ENCODE measurements around the gene SNAPC3.
"Not testable (repeated sequence)": the region's sequence is repeated elsewhere in the genome, so short reads cannot be mapped to it uniquely, and the experiment has no call there.

SNAPC3 gene

DNA sequence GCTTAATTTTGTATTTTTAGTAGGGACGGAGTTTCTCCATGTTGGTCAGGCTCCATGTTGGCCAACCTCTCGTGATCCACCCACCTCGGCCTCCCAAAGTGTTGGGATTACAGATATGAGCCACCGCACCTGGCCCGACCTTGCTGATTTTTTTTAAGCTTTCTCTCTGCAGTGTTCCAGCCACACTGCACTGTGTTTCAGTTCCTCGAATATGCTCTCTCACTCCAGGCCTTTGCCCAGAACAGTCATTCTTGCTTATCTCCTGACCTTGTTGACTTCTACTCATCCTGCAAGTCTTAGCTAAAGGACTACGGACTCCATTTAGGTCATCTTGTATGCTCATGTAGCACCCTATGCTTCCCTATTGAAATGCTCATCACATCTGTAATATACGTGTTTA is 3.3 kb downstream of the SNAPC3 start:
- DNase-seq, result no peak

DNA sequence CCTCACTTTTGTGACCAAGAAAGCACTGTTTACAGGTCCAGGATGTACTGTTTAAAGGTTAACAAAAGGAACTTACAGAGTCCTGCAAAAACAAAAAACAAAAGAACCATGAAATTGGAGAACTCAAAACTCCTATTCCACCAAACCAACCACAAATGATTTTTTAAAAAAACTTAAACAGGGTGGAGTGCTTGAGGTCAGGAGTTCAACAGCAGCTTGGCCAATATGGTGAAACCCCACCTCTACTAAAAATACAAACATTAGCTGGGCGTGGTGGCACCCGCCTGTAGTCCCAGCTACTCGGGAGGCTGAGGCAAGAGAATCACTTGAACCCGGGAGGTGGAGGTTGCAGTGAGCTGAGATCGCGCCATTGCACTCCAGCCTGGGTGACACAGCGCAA is 5.0 kb downstream of the SNAPC3 start:
- not testable (repeated sequence) for DNase-seq

DNA sequence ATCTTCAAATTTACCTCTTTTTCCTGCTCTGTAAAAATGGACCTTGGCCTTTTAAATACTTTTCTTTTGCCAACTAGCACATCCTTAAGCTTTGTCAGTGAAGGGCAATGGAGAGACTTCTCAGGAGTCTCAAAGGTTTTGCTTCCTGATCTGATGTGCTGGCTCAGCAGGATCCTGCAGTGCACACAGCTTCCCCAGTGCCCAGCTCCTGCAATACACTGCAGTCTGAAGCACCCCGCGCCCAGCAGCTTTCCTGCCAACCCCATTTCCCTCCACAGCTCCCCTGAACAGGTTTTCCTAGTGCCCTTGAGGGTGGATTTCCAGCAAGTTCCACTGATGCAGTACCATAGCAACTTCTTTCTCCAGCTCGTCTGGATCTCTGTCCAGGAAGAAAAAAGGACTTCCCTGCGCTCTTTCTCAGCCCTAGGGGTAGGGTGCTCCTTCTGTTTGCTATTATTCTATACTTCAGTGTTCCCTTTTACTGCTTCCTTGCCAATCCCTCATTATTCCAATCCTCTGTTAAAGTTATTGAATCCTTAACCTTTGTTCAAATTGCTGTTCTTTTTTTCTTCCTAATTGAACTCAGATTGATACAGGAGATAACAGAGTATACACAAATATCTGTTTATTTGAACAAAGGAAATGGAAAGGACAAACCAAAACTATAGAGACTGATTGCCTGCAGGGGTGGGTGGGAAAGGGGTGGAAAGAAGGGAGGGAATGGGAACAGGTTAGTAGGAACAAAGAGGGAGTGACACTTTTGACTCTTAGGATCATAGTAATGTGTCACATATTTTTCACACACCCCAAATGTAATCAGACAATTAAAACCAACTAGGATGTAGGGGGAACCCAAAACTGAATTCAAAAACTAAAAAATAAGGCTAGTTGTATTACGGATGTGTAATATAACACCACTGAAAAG is 8.5 kb downstream of the SNAPC3 start:
- peak; percentile 6 for DNase-seq

DNA sequence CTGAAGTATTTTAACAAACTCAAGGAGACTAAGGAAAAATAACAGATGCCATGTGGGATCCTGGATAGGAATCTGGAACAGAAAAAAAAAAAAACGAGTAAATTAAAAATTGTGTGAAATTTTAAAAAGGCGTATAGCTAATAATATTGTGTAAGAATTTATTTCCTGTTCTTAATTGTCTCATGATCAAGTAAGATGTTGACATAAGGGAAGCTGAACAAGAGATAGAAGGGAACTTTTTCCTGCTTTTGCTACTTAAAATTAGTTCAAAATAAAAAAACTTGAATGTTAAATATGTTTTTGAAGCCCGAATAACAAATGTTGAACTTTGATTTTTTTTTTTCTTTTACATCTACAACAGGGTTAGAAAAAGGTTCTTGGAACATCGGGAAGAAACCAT is 10.5 kb downstream of the SNAPC3 start:
- no peak for DNase-seq

DNA sequence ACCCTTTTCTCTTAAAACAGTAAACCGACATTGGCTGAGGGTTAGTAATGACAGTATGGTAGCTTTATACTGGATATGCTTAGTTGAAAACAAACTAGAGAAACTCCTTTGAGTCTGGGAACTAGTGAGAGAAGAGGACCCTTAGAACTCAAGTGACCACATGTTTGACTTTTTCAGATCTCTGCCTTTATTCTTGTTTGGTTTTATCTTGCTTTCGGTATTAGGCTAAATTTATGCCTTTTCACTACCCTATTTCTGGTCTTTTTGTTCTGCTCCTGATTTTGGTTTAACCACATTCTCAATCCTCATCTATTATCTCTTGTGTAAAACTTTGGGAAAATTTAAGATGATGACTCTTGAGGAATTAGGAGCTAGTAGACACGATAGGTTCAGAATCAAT is 11.0 kb downstream of the SNAPC3 start:
- DNase-seq, result no peak

DNA sequence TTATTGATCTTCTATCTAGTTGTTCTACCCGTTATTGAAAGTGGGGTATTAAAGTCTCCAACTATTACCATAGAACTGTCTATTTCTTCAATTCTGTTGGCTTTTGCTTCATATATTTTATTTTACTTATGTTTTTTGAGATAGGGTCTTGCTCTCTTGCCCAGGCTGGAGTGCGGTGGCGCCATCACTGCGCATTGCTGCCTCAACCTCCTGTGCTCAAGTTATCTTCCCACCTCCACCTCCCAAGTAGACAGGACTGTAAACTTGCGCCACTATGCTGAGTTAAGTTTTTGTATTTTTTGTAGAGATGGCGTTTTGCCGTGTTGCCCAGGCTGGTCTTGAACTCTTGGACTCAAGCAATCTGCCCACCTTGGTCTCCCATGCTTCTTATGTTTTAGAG is 16.2 kb downstream of the SNAPC3 start:
- DNase-seq, result no peak

DNA sequence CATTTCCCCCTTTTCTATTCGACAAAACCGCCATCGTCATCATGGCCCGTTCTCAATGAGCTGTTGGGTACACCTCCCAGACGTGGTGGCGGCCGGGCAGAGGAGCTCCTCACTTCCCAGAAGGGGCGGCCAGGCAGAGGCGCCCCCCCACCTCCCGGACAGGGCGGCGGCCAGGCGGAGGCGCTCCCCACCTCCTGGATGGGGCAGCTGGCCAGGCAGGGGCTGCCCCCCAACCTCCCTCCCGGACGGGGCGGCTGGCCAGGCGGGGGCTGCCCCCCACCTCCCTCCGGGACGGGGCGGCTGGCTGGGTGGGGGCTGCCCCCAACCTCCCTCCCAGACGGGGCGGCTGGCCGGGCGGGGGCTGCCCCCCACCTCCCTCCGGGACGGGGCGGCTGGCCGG is 19.2 kb downstream of the SNAPC3 start:
- not testable (repeated sequence) for DNase-seq

DNA sequence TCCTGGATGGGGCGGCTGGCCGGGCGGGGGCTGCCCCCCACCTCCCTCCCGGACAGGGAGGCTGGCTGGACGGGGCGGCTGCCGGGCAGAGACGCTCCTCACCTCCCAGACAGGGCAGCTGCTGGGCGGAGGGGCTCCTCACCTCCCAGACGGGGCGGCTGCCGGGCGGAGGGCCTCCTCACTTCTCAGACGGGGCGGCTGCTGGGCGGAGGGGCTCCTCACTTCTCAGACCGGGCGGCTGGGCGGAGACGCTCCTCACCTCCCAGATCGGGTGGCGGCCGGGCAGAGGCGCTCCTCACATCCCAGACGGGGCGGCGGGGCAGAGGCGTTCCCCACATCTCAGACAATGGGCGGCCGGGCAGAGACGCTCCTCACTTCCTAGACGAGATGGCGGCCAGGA is 19.6 kb downstream of the SNAPC3 start:
- DNase-seq, result not testable (repeated sequence)

DNA sequence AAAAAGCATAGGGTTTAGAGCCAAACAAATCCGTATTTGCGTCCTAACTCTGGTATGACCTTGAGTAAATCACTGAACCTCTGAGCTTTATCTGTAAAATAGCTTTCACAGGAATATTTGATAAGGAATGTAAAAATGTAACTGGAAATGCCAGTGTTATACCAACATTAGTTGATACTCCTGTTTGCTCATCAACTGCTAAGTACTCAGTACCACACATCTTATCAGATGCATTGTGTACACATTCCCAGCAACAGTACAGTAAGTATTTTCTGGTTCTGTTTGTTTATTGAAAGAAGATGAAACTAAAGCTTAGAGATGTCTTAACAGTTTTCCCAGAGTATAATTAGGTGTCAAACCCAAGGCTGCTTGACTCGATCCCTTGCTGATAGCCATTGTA is 21.5 kb downstream of the SNAPC3 start:
- DNase-seq, result no peak

DNA sequence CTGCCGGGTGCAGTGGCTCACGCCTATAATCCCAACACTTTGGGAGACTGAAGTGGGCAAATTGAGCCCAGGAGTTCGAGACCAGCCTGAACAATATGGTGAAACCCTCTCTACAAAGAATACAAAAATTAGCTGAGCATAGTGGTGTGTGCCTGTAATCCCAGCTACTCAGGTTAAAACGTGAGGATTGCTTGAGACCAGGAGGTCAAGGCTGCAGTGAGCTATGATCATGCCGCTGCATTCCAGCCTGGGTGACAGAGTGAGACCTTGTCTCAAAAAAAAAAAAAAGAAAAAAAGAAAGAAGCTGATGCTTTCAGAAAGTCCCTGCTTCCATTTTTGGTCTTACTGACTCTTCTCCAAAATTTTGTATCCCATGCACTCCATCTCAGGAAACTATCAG is 31.3 kb downstream of the SNAPC3 start:
- no peak for DNase-seq

DNA sequence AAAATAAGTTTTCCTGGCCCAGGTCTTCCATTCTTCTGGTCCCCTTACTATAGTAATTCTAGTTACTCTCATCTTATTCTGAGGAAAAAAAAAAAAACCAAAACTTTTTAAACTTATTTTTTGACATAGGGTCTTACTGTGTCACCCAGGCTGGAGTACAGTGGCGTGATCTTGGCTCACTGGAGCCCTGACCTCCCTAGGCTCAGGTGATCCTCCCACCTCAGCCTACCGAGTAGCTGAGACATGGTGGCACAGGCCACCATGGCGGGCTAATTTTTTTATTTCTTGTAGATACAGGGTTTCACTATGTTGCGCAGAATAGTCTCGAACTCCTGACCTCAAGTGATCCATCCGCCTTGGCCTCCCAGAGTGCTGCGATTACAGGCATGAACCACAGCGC is 38.4 kb downstream of the SNAPC3 start:
- no peak for DNase-seq

DNA sequence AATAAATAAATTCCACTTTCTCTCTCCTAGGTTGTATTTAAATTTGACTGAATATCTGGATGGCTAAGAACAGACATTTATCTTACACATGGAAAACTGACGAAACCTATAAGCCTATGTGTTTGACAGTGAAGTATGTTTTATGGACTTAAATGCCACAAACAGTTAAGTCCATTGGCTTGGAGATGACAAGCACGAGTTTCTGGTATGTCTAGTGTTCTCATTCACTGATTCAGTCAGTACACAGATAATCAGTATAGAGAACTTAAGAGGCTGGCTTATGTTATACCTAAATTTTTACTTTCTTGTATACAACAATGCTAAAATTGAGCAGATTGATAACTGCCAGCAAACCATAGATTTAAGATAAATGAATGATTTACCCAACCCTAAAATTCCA is 38.9 kb downstream of the SNAPC3 start:
- no peak for DNase-seq

DNA sequence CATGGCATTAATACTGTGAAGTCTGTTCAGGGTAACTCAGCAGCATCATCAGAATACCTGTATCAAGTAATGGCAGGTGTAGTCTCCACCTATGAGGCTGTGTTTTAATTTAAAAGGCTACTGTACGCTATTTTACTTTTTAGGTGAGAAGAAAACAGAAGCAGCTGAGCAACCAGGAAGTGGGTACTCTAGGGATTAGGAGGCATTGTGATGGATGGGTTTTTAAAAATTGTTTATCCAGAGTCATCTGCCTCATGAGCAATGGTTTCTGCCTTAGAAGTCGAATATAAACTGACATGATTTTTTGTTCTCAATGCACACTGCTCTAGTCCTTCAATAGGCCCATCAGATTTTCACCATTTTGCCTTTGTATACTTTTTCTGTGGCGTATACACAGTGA is 45.5 kb downstream of the SNAPC3 start:
- no peak for DNase-seq

DNA sequence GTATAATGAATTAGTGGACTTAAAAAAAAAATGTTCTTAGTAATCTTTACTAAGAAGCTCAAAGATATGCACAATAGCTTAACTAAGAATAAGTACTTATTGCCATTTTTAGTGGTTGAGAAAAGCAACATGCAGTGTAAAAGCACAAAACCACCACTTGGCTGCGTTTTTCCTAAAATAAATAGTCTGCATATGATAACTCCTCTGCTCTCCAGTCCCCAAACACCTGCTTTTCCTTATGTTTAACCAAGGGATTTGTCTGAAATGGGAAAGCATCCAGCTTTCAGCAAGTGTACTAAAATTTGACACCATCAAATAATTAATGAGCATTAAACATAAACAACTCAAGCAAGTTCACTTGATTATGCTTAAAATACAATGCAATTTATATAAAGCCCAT is 46.7 kb downstream of the SNAPC3 start:
- DNase-seq, result no peak

DNA sequence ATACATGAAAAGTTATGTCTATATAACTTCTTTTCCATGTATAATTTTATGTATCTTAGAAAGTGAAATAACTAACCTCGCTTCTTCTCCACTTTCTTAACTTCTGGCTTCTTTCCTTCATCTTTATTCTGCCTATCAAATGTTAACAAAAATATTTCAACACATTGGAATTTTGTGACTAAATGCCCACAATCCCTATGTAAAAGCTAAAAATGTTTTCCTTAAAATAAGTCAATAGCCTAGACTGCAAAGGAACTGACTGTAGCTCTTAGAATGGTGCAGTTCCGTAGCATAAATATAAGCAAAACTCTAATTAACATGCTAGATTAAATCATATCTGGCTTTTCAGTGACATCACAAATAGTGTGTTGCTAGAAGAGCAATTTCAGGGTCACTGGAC is 47.2 kb downstream of the SNAPC3 start:
- DNase-seq, result no peak

DNA sequence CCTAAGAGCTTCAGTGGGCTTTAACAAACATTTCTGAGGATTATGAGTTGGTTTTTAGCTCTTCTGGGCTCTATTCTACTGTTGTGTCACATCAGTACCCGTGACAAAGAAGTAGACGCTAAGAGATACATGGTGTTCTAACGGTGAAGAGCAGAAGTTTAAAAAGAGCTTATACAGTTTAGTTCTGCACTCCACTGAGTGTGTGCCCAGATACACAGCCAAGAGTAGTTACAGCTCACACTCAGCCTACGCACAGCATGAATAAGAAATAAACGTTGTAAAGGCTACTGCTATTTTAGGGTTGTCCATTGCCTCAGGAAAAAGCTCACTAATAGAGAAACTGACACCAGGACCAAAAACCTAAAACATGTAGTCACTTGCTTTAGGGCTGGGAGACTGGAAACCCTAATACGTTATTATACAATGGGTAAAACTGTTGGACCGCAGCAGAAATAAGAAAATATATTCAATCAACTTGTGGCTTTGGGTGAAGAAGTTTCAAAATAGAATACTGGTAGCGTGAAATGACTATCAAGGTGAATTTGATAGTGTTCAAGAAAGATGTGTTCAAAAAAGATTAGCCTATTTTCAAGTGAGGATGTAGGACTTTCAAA is 53.4 kb downstream of the SNAPC3 start:
- DNase-seq, result no peak

DNA sequence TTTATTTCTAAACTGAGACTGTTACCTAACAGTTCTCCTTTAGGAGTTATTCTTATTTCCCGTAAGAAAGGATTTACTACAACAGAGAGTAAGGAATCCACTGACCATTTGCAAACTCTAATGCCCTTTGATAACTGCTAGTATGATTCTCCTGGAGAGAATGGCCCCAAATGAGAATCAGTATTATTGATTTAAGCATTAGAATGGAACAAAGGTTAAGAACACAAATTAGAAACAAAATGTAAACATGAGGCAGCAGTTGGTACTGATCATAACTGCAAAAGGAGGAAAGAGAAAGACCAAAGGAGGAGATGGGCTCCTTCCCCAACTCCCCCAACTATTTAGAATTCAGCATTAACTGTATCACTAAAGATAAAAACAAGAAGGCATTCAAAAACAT is 57.4 kb downstream of the SNAPC3 start:
- no peak for DNase-seq

DNA sequence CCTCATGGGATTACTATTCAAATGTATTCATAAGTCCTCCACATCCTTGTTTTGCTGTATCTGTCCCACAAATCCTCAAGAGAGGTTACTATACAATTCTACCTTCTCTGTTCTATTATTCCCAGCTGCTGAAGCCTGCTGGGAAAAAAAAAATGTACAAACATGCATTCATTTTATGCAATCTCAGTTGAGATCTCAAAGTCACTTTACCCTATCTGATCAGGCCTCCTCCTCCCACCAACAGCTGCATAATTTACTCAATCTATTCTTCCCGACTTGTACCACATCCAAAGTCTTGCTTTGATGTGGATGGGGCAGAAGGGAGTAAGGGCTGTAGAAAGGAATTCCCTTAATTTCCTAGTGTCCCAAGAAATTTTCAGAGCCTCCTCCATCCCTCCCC is 59.5 kb downstream of the SNAPC3 start:
- DNase-seq, result no peak

DNA sequence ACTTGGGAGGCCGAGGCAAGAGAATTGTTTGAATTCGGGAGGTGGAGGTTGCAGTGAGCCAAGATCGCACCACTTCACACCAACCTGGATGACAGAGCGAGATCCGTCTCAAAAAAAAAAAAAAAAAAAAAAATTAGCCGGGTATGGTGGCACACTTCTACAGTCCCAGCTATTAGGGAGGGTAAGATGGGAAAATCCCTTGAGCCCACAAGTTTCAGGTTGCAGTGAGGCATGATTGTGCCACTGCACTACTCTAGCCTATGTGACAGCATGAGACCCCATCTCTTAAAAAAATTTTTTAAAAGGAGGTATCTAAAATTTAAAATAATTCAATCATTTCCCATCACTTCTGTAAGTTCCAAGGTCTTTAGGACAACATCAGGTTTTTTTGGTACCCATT is 62.1 kb downstream of the SNAPC3 start:
- no peak for DNase-seq

DNA sequence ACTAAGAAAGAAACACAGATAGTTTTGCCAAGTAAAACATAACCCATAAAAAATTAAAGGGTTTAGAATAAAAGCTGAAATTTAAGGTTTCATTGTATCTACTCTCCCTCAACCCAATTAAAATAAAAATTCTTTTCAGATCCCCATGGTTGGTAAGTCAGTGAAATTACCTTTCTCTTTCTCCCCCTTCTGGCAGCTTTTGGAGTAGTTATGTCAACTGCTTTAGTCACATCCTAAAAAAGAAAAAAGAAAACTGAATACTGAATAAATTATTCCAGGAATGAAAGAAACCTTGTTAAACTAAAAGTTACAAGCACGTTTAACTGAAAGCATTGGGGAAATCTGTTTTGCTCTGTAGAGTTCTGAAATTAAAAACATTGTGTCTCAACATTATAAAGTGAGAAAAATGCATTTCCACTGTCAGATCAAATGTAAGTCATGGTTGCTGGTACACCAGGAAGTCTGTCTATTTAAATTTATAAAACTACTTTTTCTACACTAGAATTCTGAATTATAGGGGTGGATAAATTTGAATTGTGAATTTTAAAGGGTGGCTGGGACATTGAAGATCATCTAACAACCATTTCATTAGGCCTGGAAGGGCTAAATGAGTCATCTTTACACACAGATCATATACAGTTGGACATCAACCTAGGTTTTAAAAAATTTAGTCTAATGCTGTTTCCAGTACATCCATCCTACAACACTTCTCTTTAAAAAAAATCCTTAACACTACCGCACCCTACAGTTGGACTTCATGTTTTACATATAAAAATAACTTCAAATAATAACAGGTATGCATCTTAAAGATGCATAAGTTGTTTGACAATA is 63.4 kb downstream of the SNAPC3 start:
- no peak for DNase-seq

DNA sequence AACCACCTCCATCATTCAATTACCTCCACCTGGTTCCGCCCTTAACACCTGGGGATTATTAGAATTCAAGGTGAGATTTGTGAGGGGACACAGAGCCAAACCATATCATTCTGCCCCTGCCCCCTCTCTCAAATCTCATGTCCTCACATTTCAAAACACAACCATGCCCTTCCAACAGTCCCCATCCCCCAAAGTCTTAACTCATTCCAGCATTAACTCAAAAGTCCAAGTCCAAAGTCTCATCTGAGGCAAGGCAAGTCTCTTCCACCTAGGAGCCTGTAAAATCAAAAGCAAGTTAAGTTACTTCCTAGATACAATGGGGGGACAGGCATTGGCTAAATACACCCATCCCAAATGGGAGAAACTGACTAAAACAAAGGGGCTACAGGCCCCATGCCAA is 69.3 kb downstream of the SNAPC3 start:
- no peak for DNase-seq

DNA sequence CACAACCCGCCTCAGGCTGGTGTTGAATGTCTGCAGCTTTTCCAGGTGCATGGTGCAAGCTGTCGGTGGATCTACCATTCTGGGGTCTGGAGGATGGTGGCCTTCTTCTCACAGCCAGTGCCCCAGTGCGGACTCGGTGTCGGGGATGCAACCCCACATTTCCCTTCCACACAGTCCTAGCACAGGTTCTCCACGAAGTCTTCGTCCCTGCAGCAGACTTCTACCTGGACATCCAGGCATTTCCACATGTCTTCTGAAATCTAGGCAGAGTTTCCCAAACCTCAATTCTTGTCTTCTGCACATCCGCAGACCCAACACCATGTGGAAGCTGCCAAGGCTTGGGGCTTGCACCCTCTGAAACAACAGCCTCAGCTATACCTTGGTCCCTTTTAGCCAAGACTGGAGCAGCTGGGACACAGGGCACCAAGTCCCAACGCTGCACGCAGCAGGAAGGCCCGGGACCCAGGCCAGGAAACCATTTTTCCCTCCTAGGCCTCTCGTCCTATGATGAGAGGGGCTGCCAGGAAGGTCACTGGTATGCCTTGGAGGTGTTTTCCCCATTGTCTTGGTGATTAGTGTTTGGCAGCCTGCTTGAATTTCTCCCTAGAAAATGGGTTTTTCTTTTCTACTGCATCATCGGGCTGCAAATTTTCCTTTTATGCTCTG is 69.9 kb downstream of the SNAPC3 start:
- DNase-seq, result no peak

All from midbrain (tissue), 1 donor.